SU-DHL-6 (cell line): ENCODE results near the gene NHLRC3.

Source experiments
- H2AFZ ChIP-seq: fragments of 200-600 bp; sonication (generic); 2 replicates; pipeline ENCODE4 v1.6.1; 2014; ENCODE audit warnings: low read depth, mild to moderate bottlenecking, moderate library complexity, mixed read lengths, antibody characterized with exemption, low read length; ENCODE audit not compliant: severe bottlenecking
- H3F3A ChIP-seq: fragments of 200-600 bp; shearing (Covaris generic); 2 replicates; pipeline ENCODE4 v1.6.0; 2016; ENCODE audit warnings: antibody characterized with exemption, mild to moderate bottlenecking; ENCODE audit not compliant: insufficient read depth
- H3K27ac ChIP-seq: fragments of 200-600 bp; sonication (generic); 2 replicates; pipeline ENCODE4 v1.5.1; 2016; ENCODE audit warnings: low read depth, mild to moderate bottlenecking, low read length, moderate library complexity, mixed read lengths
- H3K27me3 ChIP-seq: fragments of 200-600 bp; sonication (generic), shearing (Covaris generic); 2 replicates; pipeline ENCODE4 v1.6.0; 2014; ENCODE audit warnings: mild to moderate bottlenecking, low read length
- H3K36me3 ChIP-seq: fragments of 200-600 bp; sonication (generic); 2 replicates; pipeline ENCODE4 v1.6.1; 2014; ENCODE audit warnings: mild to moderate bottlenecking, low read length, mixed read lengths
- H3K4me2 ChIP-seq: fragments of 300-600, 200-600 bp; shearing (Covaris generic), sonication (generic); 2 replicates; pipeline ENCODE4 v1.6.0; 2014; ENCODE audit warnings: low read length, low read depth, mild to moderate bottlenecking; ENCODE audit not compliant: poor library complexity, severe bottlenecking
- H3K4me3 ChIP-seq: fragments of 200-600 bp; sonication (generic); 2 replicates; pipeline ENCODE4 v1.5.1; 2014; ENCODE audit warnings: antibody characterized with exemption, low read length, mild to moderate bottlenecking, mixed read lengths; ENCODE audit not compliant: insufficient read depth, poor library complexity, severe bottlenecking
- H3K79me2 ChIP-seq: fragments of 200-600 bp; sonication (generic); 2 replicates; pipeline ENCODE4 v1.6.1; 2014; ENCODE audit warnings: mild to moderate bottlenecking, low read length, moderate library complexity; ENCODE audit not compliant: insufficient read depth
- H3K9ac ChIP-seq: fragments of 200-600 bp; sonication (generic); 2 replicates; pipeline ENCODE4 v1.7.0; 2014; ENCODE audit warnings: mild to moderate bottlenecking, low read length
- H3K9me2 ChIP-seq: fragments of 200-600 bp; sonication (generic); replicated peaks from 2 replicates; pipeline ENCODE4 v1.6.1; 2014; ENCODE audit warnings: low read length; ENCODE audit not compliant: insufficient read depth
- H3K9me3 ChIP-seq: fragments of 200-600 bp; sonication (generic); 2 replicates; pipeline ENCODE4 v1.6.1; 2014; ENCODE audit warnings: low read length, mixed read lengths; ENCODE audit not compliant: insufficient read depth
- H4K20me1 ChIP-seq: fragments of 200-600 bp; sonication (generic); 2 replicates; pipeline ENCODE4 v1.6.1; 2014; ENCODE audit warnings: low read depth, mild to moderate bottlenecking, antibody characterized with exemption, low read length, moderate library complexity, mixed read lengths
- EZH2phosphoT487 ChIP-seq: fragments of 200-600 bp; sonication (generic), shearing (Covaris generic); conservative IDR thresholded peaks from 2 replicates; pipeline ENCODE4 v1.6.1; 2018; ENCODE audit warnings: mild to moderate bottlenecking, antibody characterized with exemption, low read length, moderate library complexity, mixed read lengths
- TF ChIP-seq, protein P1 (sequence below): fragments of 200-600 bp; sonication (generic); IDR thresholded peaks from one replicate; pipeline ENCODE4 v1.5.1; 2017; ENCODE audit warnings: antibody characterized with exemption, mild to moderate bottlenecking, low read length, moderate library complexity; ENCODE audit not compliant: insufficient read depth, poor library complexity, severe bottlenecking

The NHLRC3 gene

GRCh38 chr13:39016087-39016486, 22.2 kb upstream of the NHLRC3 start:
- TF ChIP-seq, protein P1, sequence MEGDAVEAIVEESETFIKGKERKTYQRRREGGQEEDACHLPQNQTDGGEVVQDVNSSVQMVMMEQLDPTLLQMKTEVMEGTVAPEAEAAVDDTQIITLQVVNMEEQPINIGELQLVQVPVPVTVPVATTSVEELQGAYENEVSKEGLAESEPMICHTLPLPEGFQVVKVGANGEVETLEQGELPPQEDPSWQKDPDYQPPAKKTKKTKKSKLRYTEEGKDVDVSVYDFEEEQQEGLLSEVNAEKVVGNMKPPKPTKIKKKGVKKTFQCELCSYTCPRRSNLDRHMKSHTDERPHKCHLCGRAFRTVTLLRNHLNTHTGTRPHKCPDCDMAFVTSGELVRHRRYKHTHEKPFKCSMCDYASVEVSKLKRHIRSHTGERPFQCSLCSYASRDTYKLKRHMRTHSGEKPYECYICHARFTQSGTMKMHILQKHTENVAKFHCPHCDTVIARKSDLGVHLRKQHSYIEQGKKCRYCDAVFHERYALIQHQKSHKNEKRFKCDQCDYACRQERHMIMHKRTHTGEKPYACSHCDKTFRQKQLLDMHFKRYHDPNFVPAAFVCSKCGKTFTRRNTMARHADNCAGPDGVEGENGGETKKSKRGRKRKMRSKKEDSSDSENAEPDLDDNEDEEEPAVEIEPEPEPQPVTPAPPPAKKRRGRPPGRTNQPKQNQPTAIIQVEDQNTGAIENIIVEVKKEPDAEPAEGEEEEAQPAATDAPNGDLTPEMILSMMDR, result no peak
- TF ChIP-seq EZH2phosphoT487, result no peak
- H3K79me2 ChIP-seq, result no peaks in the 10 kb centered on the region
- H3K4me2 ChIP-seq, result no peak overlapping the region
- H4K20me1 ChIP-seq, result no peaks in the 10 kb centered on the region
- H3K27ac ChIP-seq, result no peak overlapping the region
- peaks cover 43% of the 10 kb centered on the region; the same call in 1 of the 2 replicates for H3K36me3 ChIP-seq
- H3K9me2 ChIP-seq, result no peaks in the 10 kb centered on the region
- no peaks in the 10 kb centered on the region for H3K27me3 ChIP-seq
- H3K4me3 ChIP-seq, result no peak overlapping the region
- no peak overlapping the region for H2AFZ ChIP-seq
- no peaks in the 10 kb centered on the region for H3K9me3 ChIP-seq
- H3F3A ChIP-seq, result no peaks in the 10 kb centered on the region
- no peak overlapping the region for H3K9ac ChIP-seq

GRCh38 chr13:39016787-39017186, 21.5 kb upstream of the NHLRC3 start:
- no peak for TF ChIP-seq EZH2phosphoT487
- TF ChIP-seq, protein P1, result peak; percentile 46
- Histone ChIP-seq H3K27ac (no peak overlapping the region), H3F3A (no peaks in the 10 kb centered on the region), H3K9ac (no peak overlapping the region), H3K9me2 (no peaks in the 10 kb centered on the region), H3K4me3 (no peak overlapping the region), H3K9me3 (no peaks in the 10 kb centered on the region), H2AFZ (no peak overlapping the region), H4K20me1 (no peaks in the 10 kb centered on the region), H3K36me3 (peaks cover 43% of the 10 kb centered on the region; the same call in 1 of the 2 replicates), H3K4me2 (no peak overlapping the region), H3K79me2 (no peaks in the 10 kb centered on the region), H3K27me3 (no peaks in the 10 kb centered on the region)

DNA sequence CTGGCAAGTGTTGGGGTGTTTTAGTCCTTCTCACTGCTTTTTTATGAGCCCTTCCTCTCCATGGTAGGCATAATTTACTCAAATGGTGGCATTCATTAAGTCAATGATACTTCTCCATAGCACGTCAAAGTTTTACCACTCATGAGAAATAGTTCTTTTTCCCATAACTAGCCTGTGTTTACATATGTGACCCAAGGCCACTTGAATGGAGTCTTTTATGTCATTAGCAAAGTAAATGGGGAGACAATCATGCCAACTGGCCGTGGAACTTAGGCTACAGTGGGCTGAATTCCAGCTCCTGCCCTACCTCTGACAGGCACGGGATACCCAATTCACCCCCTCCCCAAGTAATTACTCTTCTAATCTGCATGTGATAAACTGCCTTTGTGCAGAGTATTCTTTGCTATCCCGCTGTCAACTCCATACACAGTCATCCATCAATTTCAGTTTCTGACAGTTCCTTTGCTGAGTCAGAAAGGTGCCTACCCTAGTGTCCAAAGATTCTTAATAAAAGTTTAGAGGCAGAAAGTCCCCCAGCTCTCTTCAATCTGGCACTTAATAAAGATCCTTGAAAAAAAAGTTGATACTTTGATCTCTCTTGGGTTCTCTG, 17.3 kb upstream of the NHLRC3 start:
- H3K27ac ChIP-seq, result no peak overlapping the region
- H3K9me3 ChIP-seq, result no peaks in the 10 kb centered on the region
- H3K79me2 ChIP-seq, result no peaks in the 10 kb centered on the region
- H3K36me3 ChIP-seq, result peaks cover 61% of the 10 kb centered on the region; the same call in 1 of the 2 replicates
- no peaks in the 10 kb centered on the region for H4K20me1 ChIP-seq
- no peak overlapping the region for H3K9ac ChIP-seq
- TF ChIP-seq EZH2phosphoT487, result no peak
- H2AFZ ChIP-seq, result no peak overlapping the region
- no peak overlapping the region for H3K4me2 ChIP-seq
- H3K4me3 ChIP-seq, result no peak overlapping the region
- no peaks in the 10 kb centered on the region for H3K27me3 ChIP-seq
- no peaks in the 10 kb centered on the region for H3F3A ChIP-seq
- H3K9me2 ChIP-seq, result no peaks in the 10 kb centered on the region

GRCh38 chr13:39023316-39023715, 14.9 kb upstream of the NHLRC3 start:
- no peaks in the 10 kb centered on the region for H3K9me2 ChIP-seq
- no peaks in the 10 kb centered on the region for H3F3A ChIP-seq
- no peaks in the 10 kb centered on the region for H3K79me2 ChIP-seq
- H3K9ac ChIP-seq, result no peak overlapping the region
- H4K20me1 ChIP-seq, result no peaks in the 10 kb centered on the region
- TF ChIP-seq EZH2phosphoT487, result no peak
- TF ChIP-seq, protein P1, result no peak
- H3K27me3 ChIP-seq, result no peaks in the 10 kb centered on the region
- no peaks in the 10 kb centered on the region for H3K9me3 ChIP-seq
- no peak overlapping the region for H3K4me2 ChIP-seq
- H3K36me3 ChIP-seq, result peaks cover 71% of the 10 kb centered on the region
- no peak overlapping the region for H3K4me3 ChIP-seq
- no peak overlapping the region for H3K27ac ChIP-seq
- H2AFZ ChIP-seq, result no peak overlapping the region
